K562 (cell line): Measurements from ENCODE around the gene PLCD1. TPM values are rescaled to one million over a fixed set of nuclear protein-coding genes. Genes with fewer than 3 reads are reported as not detected.

Experiments
- BCL6 ChIP-seq: fragments of 250-450 bp; sonication (Bioruptor Pico); IDR thresholded peaks from 2 replicates; pipeline ENCODE4 v1.4.0; 2020
- CREB3 ChIP-seq: fragments of 450-650 bp; conservative IDR thresholded peaks from 2 replicates; pipeline ENCODE4 v1.6.1; 2016; ENCODE audit warnings: missing genetic modification characterization, low read depth, mild to moderate bottlenecking, missing compliant biosample characterization, moderate library complexity
- ELF4 ChIP-seq: fragments of 450-650 bp; formaldehyde crosslinking; IDR thresholded peaks from 2 replicates; pipeline ENCODE4 v1.4.0; 2022; ENCODE audit warnings: missing genetic modification characterization
- MAZ ChIP-seq, 2 experiments: fragments of 450-650 bp in 1 of 2; sonication (generic) in 1 of 2; formaldehyde crosslinking; IDR thresholded peaks in 1 of 2; conservative IDR thresholded peaks in 1 of 2; 2 replicates each; pipeline versions ENCODE4 v1.4.0 to v1.5.0; 2020; ENCODE audit warnings: mild to moderate bottlenecking in 1 of 2, missing genetic modification reagents in 1 of 2
- POU5F1 ChIP-seq: fragments of 150-350 bp; IDR thresholded peaks from 2 replicates; pipeline ENCODE4 v1.6.1; 2014; ENCODE audit warnings: borderline replicate concordance, low read length, low read depth, mild to moderate bottlenecking; ENCODE audit not compliant: partially characterized antibody
- SRSF7 ChIP-seq: fragments of 200-400 bp; formaldehyde crosslinking; optimal IDR thresholded peaks from 2 replicates; pipeline ENCODE3; 2017; ENCODE audit warnings: mild to moderate bottlenecking, low read depth, low read length
- TEAD2 ChIP-seq: fragments of 450-650 bp; IDR thresholded peaks from 2 replicates; pipeline ENCODE4 v1.6.1; 2016; ENCODE audit warnings: missing genetic modification characterization, control low read depth, missing compliant biosample characterization
- THRB ChIP-seq: fragments of 450-650 bp; formaldehyde crosslinking; conservative IDR thresholded peaks from 2 replicates; pipeline ENCODE4 v1.4.0; 2022; ENCODE audit warnings: mild to moderate bottlenecking, missing genetic modification characterization
- XRCC5 ChIP-seq: fragments of 200-400 bp; formaldehyde crosslinking; IDR thresholded peaks from 2 replicates; pipeline ENCODE4 v1.6.1; 2017; ENCODE audit warnings: low read depth, mild to moderate bottlenecking, low read length
- ZFP30 ChIP-seq: fragments of 250-450 bp; sonication (Bioruptor Pico); IDR thresholded peaks from 2 replicates; pipeline ENCODE4 v1.8.0; 2022; ENCODE audit warnings: moderate library complexity, mild to moderate bottlenecking, inconsistent platforms, borderline replicate concordance
- ZNF280B ChIP-seq: fragments of 250-450 bp; sonication (Bioruptor Pico); IDR thresholded peaks from 2 replicates; pipeline ENCODE4 v1.5.1; 2021; ENCODE audit warnings: mild to moderate bottlenecking
- polyA plus RNA-seq, 8 experiments: library from polyadenylated mRNA; depleted of rRNA in 4 of 8; stranded (reverse) in 5 of 8; unstranded in 3 of 8; fragments of >200 nt; fragmentation: Nextera tagmentation in 2 of 8; fragmentation: Illumina TruSeq in 1 of 8; extraction: Ambion mirVana in 2 of 8; extraction: Trizol in 1 of 8; gene quantifications; 2 replicates each; pipeline versions ENCODE4 v1.2.1 to v1.2.3, GENCODE V29; 2011 to 2014; ENCODE audit warnings: inconsistent platforms in 1 of 8, missing spikeins in 1 of 8
- total RNA-seq, 7 experiments: library from RNA; depleted of rRNA in 6 of 7; stranded (reverse); fragments of >200 nt in 6 of 7; fragmentation: Illumina TruSeq in 2 of 7; extraction: Trizol in 2 of 7; gene quantifications; 2 replicates each; pipeline versions ENCODE4 v1.2.1 to v1.2.3, GENCODE V29; 2011 to 2021; ENCODE audit warnings: low replicate concordance in 1 of 7
- TF ChIP-seq, protein P1 (sequence below): fragments of 250-450 bp; sonication (Bioruptor Pico); IDR thresholded peaks from 2 replicates; pipeline ENCODE4 v1.8.0; 2022; ENCODE audit warnings: moderate library complexity, mild to moderate bottlenecking, inconsistent platforms
- TF ChIP-seq, protein P2 (sequence below), 2 experiments: fragments of 450-650 bp in 1 of 2; sonication (generic) in 1 of 2; formaldehyde crosslinking in 1 of 2; IDR thresholded peaks in 1 of 2; conservative IDR thresholded peaks in 1 of 2; 2 replicates each; pipeline versions ENCODE4 v1.6.1 to v1.8.1; 2016 to 2023; ENCODE audit warnings: mild to moderate bottlenecking in 2 of 2, moderate library complexity in 2 of 2, inconsistent platforms in 1 of 2, missing genetic modification reagents in 1 of 2
- TF ChIP-seq, protein P3 (sequence below): fragments of 200-800 bp; sonication (Bioruptor generic); IDR thresholded peaks from 2 replicates; pipeline ENCODE4 v1.6.1; 2016; ENCODE audit warnings: missing genetic modification characterization, missing compliant biosample characterization

The PLCD1 gene
- total and polyA plus RNA-seq, 9 of the 15 experiments (the other 6 are each of a cell fraction or from before 2014, with no cell fraction given) = 5.4 to 209 (median 116) TPM

DNA sequence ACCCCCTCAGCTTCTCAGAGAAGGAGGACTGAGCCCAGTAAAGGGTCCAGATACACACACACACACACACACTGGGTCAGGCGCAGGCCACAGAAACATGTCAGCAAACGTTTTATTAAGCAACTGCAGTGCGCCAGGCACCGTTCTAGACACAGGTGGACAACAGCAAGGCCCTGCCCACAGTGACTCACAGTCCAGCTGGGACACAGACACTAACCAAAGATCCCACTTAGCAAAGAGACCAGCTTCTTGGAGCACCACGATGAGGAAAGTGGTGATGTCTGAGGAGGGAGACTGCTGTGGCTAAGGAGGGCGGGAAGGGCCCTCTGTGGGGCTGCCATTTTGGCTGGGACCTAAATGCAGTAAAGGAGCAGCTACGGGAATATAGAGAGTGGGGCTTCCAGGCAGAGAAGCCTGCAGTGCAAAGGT lies 41.7 kb downstream of the PLCD1 start (continued):
- no peak for TF ChIP-seq ZNF280B (CRISPR knock-in tag)
- no peak for TF ChIP-seq MAZ (CRISPR knock-in tag; conservative IDR thresholded peaks at IDR 0.05 in 1 of 2, IDR thresholded peaks at IDR 0.05 in 1 of 2)
- no peak for TF ChIP-seq POU5F1
- TF ChIP-seq, protein P1, sequence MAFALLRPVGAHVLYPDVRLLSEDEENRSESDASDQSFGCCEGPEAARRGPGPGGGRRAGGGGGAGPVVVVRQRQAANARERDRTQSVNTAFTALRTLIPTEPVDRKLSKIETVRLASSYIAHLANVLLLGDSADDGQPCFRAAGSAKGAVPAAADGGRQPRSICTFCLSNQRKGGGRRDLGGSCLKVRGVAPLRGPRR (CRISPR knock-in tag) = no peak
- TF ChIP-seq, protein P2, sequence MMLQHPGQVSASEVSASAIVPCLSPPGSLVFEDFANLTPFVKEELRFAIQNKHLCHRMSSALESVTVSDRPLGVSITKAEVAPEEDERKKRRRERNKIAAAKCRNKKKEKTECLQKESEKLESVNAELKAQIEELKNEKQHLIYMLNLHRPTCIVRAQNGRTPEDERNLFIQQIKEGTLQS (IDR thresholded peaks at IDR 0.05) = peak; percentile 68
- TF ChIP-seq, protein P2 (CRISPR knock-in tag; conservative IDR thresholded peaks at IDR 0.05) = no peak
- TF ChIP-seq BCL6 (CRISPR knock-in tag) = no peak
- no peak for TF ChIP-seq TEAD2 (tag)
- no peak for TF ChIP-seq CREB3 (tag)
- TF ChIP-seq SRSF7 = no peak
- no peak for TF ChIP-seq ELF4 (CRISPR knock-in tag)
- no peak for TF ChIP-seq XRCC5
- TF ChIP-seq, protein P3, sequence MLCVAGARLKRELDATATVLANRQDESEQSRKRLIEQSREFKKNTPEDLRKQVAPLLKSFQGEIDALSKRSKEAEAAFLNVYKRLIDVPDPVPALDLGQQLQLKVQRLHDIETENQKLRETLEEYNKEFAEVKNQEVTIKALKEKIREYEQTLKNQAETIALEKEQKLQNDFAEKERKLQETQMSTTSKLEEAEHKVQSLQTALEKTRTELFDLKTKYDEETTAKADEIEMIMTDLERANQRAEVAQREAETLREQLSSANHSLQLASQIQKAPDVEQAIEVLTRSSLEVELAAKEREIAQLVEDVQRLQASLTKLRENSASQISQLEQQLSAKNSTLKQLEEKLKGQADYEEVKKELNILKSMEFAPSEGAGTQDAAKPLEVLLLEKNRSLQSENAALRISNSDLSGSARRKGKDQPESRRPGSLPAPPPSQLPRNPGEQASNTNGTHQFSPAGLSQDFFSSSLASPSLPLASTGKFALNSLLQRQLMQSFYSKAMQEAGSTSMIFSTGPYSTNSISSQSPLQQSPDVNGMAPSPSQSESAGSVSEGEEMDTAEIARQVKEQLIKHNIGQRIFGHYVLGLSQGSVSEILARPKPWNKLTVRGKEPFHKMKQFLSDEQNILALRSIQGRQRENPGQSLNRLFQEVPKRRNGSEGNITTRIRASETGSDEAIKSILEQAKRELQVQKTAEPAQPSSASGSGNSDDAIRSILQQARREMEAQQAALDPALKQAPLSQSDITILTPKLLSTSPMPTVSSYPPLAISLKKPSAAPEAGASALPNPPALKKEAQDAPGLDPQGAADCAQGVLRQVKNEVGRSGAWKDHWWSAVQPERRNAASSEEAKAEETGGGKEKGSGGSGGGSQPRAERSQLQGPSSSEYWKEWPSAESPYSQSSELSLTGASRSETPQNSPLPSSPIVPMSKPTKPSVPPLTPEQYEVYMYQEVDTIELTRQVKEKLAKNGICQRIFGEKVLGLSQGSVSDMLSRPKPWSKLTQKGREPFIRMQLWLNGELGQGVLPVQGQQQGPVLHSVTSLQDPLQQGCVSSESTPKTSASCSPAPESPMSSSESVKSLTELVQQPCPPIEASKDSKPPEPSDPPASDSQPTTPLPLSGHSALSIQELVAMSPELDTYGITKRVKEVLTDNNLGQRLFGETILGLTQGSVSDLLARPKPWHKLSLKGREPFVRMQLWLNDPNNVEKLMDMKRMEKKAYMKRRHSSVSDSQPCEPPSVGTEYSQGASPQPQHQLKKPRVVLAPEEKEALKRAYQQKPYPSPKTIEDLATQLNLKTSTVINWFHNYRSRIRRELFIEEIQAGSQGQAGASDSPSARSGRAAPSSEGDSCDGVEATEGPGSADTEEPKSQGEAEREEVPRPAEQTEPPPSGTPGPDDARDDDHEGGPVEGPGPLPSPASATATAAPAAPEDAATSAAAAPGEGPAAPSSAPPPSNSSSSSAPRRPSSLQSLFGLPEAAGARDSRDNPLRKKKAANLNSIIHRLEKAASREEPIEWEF (CRISPR knock-in tag) = no peak
- no peak for TF ChIP-seq THRB (CRISPR knock-in tag)
- TF ChIP-seq ZFP30 (CRISPR knock-in tag) = no peak
